ENCODE measurements around the gene TSKS. TPM values are rescaled to one million over a fixed set of nuclear protein-coding genes. Genes with fewer than 3 reads are reported as not detected.

TSKS gene
- total RNA-seq, 4 donors from 2014 or later: 0.32 to 12.7 (median 0.82) TPM; not detected in 1

- in situ Hi-C loops (cut with MboI; ENCODE audit: low pct_ligation_motif_present in 1 of 4, low pct_unique_long_range_greater_than_20kb in 1 of 4, low sequenced_read_pairs in 3 of 4) (no loop called here), intact Hi-C loops (cut with DNase I; ENCODE audit: low total_unique reads) (no loop called here)
- 73 to 80% methylated on average over 1 to 5 of the region's 5 CpGs for WGBS, 2 donors (ENCODE audit: low coverage in 1 of 2)
- no peaks in the 10 kb centered on the region for H3K36me3 ChIP-seq
- TF ChIP-seq POLR2AphosphoS5 (IDR thresholded peaks at IDR 0.05) (no peak), CTCF (IDR thresholded peaks at IDR 0.05) (no peak), EP300 (IDR thresholded peaks at IDR 0.05; ENCODE audit: low read depth) (no peak), POLR2A (IDR thresholded peaks at IDR 0.05) (no peak)
- DNase-seq: no peak
- peaks cover 14% of the 10 kb centered on the region for H3K27me3 ChIP-seq
- H3K9me3 ChIP-seq: no peaks in the 10 kb centered on the region
- no peaks in the 10 kb centered on the region for H3K4me1 ChIP-seq
- no peak overlapping the region for H3K4me3 ChIP-seq
- no peak overlapping the region for H3K27ac ChIP-seq
These were observed 63.7 kb downstream of the TSKS start for GRCh38 chr19:49699364-49699763.

GRCh38 chr19:49696865-49697264, 66.2 kb downstream of the TSKS start:
- Histone ChIP-seq H3K9me3 (no peaks in the 10 kb centered on the region), H3K27ac (no peak overlapping the region), H3K27me3 (peaks cover 24% of the 10 kb centered on the region), H3K4me3 (no peak overlapping the region), H3K4me1 (no peaks in the 10 kb centered on the region), H3K36me3 (no peaks in the 10 kb centered on the region)
- 92% methylated on average over 7 of the region's 7 CpGs; no CpG with 5 or more reads in 1 of the 2 donors for WGBS, 2 donors (ENCODE audit: low coverage in 1 of 2)
- intact Hi-C loops (cut with DNase I; ENCODE audit: low total_unique reads) (no loop called here), in situ Hi-C loops (cut with MboI; ENCODE audit: low pct_ligation_motif_present in 1 of 4, low pct_unique_long_range_greater_than_20kb in 1 of 4, low sequenced_read_pairs in 3 of 4) (no loop called here)
- no peak for TF ChIP-seq EP300 (IDR thresholded peaks at IDR 0.05; ENCODE audit: low read depth)
- TF ChIP-seq CTCF (IDR thresholded peaks at IDR 0.05): no peak
- TF ChIP-seq POLR2AphosphoS5 (IDR thresholded peaks at IDR 0.05): no peak
- no peak for TF ChIP-seq POLR2A (IDR thresholded peaks at IDR 0.05)
- DNase-seq: no peak

GRCh38 chr19:49696115-49696514, 67.0 kb downstream of the TSKS start:
- intact Hi-C loops (cut with DNase I; ENCODE audit: low total_unique reads) (no loop called here), in situ Hi-C loops (cut with MboI; ENCODE audit: low pct_ligation_motif_present in 1 of 4, low pct_unique_long_range_greater_than_20kb in 1 of 4, low sequenced_read_pairs in 3 of 4) (no loop called here)
- Histone ChIP-seq H3K4me1 (peaks cover 0 to 6% (median 3%) of the 10 kb centered on the region in 4 donors), H3K4me3 (no peak overlapping the region), H3K9me3 (no peaks in the 10 kb centered on the region), H3K27ac (no peak overlapping the region), H3K27me3 (peaks cover 27% of the 10 kb centered on the region), H3K36me3 (no peaks in the 10 kb centered on the region)
- 70 to 100% methylated on average over 2 to 6 of the region's 6 CpGs for WGBS, 2 donors (ENCODE audit: low coverage in 1 of 2)
- DNase-seq: no peak
- TF ChIP-seq EP300 (IDR thresholded peaks at IDR 0.05; ENCODE audit: low read depth) (no peak), CTCF (IDR thresholded peaks at IDR 0.05) (no peak), POLR2AphosphoS5 (IDR thresholded peaks at IDR 0.05) (no peak), POLR2A (IDR thresholded peaks at IDR 0.05) (no peak)

GRCh38 chr19:49692147-49692506, 71.0 kb downstream of the TSKS start:
- intact Hi-C loops (cut with DNase I; ENCODE audit: low total_unique reads) (no loop called here), in situ Hi-C loops (cut with MboI; ENCODE audit: low pct_ligation_motif_present in 1 of 4, low pct_unique_long_range_greater_than_20kb in 1 of 4, low sequenced_read_pairs in 3 of 4) (no loop called here)
- TF ChIP-seq POLR2A (IDR thresholded peaks at IDR 0.05) (no peak), POLR2AphosphoS5 (IDR thresholded peaks at IDR 0.05) (no peak), EP300 (IDR thresholded peaks at IDR 0.05; ENCODE audit: low read depth) (no peak), CTCF (IDR thresholded peaks at IDR 0.05) (no peak)
- H3K4me3 ChIP-seq: no peak overlapping the region
- WGBS, 2 donors (ENCODE audit: low coverage in 1 of 2): 76% methylated on average over 16 of the region's 16 CpGs; no CpG with 5 or more reads in 1 of the 2 donors
- peaks cover 42% of the 10 kb centered on the region for H3K27me3 ChIP-seq
- H3K4me1 ChIP-seq: peaks cover 11 to 26% (median 20%) of the 10 kb centered on the region in 4 donors
- H3K27ac ChIP-seq: no peak overlapping the region
- H3K9me3 ChIP-seq: no peaks in the 10 kb centered on the region
- no peak for DNase-seq
- H3K36me3 ChIP-seq: no peaks in the 10 kb centered on the region
